ES-I3 (cell line): ENCODE measurements around the gene CMTM6.
"Not testable (repeated sequence)": the region's sequence is repeated elsewhere in the genome, so short reads cannot be mapped to it uniquely, and the experiment has no call there.

Source experiments
- H3K36me3 ChIP-seq: 2 replicates; pipeline ENCODE4 v1.6.1; 2013; ENCODE audit warnings: mild to moderate bottlenecking, low read length, control low read depth, moderate library complexity; ENCODE audit not compliant: insufficient read depth
- H3K4me1 ChIP-seq: 2 replicates; pipeline ENCODE4 v1.6.1; 2013; ENCODE audit warnings: mild to moderate bottlenecking, control low read depth, low read length; ENCODE audit not compliant: insufficient read depth
- H3K9ac ChIP-seq: 2 replicates; pipeline ENCODE4 v1.6.1; 2013; ENCODE audit warnings: low read depth, mild to moderate bottlenecking, low read length, moderate library complexity
- H3K9me3 ChIP-seq: 2 replicates; pipeline ENCODE4 v1.6.1; 2013; ENCODE audit warnings: mild to moderate bottlenecking, low read length, moderate library complexity; ENCODE audit not compliant: control insufficient read depth, insufficient read depth

CMTM6 gene

DNA sequence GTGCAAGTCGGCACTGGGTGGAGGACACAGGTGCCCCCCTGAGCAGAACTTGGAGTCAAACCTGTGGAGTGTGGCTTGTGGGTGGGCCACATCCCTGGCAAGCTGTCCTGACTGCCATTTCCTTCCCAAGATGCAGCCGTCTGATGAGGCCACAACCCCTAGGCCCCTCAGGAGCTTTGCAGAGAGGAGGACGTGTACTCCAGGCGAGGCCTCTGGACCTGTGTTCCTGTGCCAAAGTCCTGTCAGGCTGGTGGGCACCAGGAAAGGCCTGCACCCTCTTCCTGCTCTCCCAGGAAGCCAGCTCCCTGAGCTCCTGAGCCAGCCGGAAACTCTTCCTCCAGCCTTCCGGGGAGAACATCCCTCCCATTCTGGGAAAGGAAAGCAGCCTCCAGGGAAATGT, 48.5 kb downstream of the CMTM6 start:
- Histone ChIP-seq H3K4me1 (no peaks in the 10 kb centered on the region), H3K9ac (no peak overlapping the region), H3K36me3 (no peaks in the 10 kb centered on the region; the same call in 1 of the 2 replicates), H3K9me3 (no peaks in the 10 kb centered on the region)

- H3K9ac ChIP-seq = no peak overlapping the region
- H3K4me1 ChIP-seq = no peaks in the 10 kb centered on the region
Observed at GRCh38 chr3:32453346-32453745, 49.3 kb downstream of the CMTM6 start.

DNA sequence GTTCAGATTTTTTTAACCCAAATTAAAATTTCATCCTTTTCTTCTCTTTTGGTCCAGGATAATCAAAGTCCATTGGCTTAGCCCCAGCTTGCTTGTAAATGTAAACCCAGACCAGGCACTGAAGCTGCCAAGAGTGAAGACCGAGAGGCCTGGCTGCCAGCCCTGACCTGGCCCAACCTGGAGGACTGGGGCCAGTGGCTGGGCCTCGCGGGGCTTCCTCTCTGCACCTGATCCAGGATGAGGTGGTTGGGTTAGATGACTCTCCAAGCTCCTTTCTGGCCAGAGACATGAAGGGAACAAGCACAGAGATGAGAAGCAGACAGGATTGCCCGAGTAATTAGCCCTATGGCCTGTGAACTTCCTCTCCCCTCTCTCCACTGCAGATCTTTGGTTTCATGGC, 50.6 kb downstream of the CMTM6 start:
- no peaks in the 10 kb centered on the region for H3K9me3 ChIP-seq
- H3K9ac ChIP-seq = no peak overlapping the region
- no peaks in the 10 kb centered on the region; the same call in 1 of the 2 replicates for H3K36me3 ChIP-seq
- H3K4me1 ChIP-seq = no peaks in the 10 kb centered on the region

More at GRCh38 chr3:32453346-32453745, 49.3 kb downstream of the CMTM6 start:
- Histone ChIP-seq H3K9me3 (no peaks in the 10 kb centered on the region), H3K36me3 (no peaks in the 10 kb centered on the region; the same call in 1 of the 2 replicates)

- no peaks in the 10 kb centered on the region for H3K4me1 ChIP-seq
- no peaks in the 10 kb centered on the region; the same call in 1 of the 2 replicates for H3K36me3 ChIP-seq
- H3K9me3 ChIP-seq = 0 out of 2 replicates have a peak, but pooled peaks cover 3% of the 10 kb centered on the region
- H3K9ac ChIP-seq = no peak overlapping the region
Observed at GRCh38 chr3:32450992-32451659, 51.5 kb downstream of the CMTM6 start.

DNA sequence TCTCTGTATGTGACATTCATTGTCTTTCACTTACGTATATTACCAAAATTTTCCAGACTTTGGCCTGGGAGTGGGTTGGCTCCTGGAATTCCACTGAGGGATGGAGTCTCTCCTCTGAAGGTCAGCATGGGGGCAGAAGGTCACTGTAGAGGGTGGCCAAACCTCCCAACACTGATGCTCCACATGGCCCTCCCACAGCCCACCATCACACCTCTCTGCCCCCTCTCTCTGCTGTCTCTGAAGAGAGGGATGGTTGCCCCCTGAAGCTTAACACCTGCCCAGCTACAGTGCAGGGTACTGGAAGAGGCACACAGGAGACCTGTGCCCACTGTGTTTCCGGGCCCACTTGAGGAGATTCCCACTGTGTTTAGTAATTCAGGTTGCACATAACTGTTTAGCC, 52.2 kb downstream of the CMTM6 start:
- H3K9me3 ChIP-seq = 0 out of 2 replicates have a peak, but pooled peaks cover 3% of the 10 kb centered on the region
- H3K4me1 ChIP-seq = no peaks in the 10 kb centered on the region
- H3K9ac ChIP-seq = no peak overlapping the region
- no peaks in the 10 kb centered on the region; the same call in 1 of the 2 replicates for H3K36me3 ChIP-seq

- 0 out of 2 replicates have a peak, but pooled peaks cover 3% of the 10 kb centered on the region for H3K9me3 ChIP-seq
- no peaks in the 10 kb centered on the region for H3K4me1 ChIP-seq
- no peaks in the 10 kb centered on the region; the same call in 1 of the 2 replicates for H3K36me3 ChIP-seq
- H3K9ac ChIP-seq = no peak overlapping the region
Observed at GRCh38 chr3:32449691-32450090, 53.0 kb downstream of the CMTM6 start.

DNA sequence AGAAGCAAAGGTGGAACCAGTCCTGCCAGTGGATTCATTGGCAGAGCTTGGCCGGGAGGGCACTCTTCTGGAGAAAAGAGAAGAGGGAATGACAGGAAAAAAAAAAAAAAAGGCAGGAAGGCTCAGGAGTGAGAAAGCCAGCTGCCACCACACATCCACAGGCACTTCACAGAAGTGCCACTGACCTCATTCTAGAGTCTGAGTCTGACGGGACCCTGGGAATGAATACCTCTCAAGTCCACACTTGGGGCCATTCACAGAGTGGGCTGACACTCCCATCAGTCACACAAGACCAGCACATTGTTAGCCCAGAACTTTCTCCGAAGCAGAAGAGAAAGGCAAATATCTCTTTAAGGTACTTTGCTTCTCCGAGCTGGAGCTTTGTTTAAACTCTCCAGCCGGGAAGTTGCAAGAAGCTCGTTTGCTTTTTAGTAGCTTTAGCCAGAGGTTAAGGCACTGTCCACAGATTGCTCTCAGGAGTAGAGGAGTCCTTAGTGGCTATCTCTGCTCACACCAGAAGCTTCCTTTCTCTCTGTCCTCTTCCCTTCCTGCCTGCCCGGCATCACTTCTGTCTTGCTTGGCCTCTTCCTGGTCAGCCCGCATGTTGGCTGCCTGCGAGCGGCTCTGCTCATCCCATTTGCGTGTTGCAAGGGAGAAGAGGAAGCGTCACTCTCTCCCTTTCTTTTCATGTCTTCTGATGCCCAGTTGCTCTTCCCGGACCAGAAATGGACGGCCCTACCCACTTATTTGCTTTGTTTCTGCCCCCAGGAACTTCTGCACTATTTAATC, 53.8 kb downstream of the CMTM6 start:
- no peaks in the 10 kb centered on the region for H3K4me1 ChIP-seq
- H3K9me3 ChIP-seq = 0 out of 2 replicates have a peak, but pooled peaks cover 3% of the 10 kb centered on the region
- no peak overlapping the region for H3K9ac ChIP-seq
- H3K36me3 ChIP-seq = no peaks in the 10 kb centered on the region; the same call in 1 of the 2 replicates

- H3K36me3 ChIP-seq = no peaks in the 10 kb centered on the region; the same call in 1 of the 2 replicates
- H3K9ac ChIP-seq = no peak overlapping the region
- H3K9me3 ChIP-seq = 0 out of 2 replicates have a peak, but pooled peaks cover 3% of the 10 kb centered on the region
- no peaks in the 10 kb centered on the region for H3K4me1 ChIP-seq
Observed at GRCh38 chr3:32447865-32448400, 54.7 kb downstream of the CMTM6 start.

- Histone ChIP-seq H3K9me3 (0 out of 2 replicates have a peak, but pooled peaks cover 3% of the 10 kb centered on the region), H3K36me3 (no peaks in the 10 kb centered on the region; the same call in 1 of the 2 replicates), H3K4me1 (no peaks in the 10 kb centered on the region), H3K9ac (no peak overlapping the region)
Observed at GRCh38 chr3:32443478-32443877, 59.2 kb downstream of the CMTM6 start.

- Histone ChIP-seq H3K9me3 (0 out of 2 replicates have a peak, but pooled peaks cover 3% of the 10 kb centered on the region), H3K36me3 (no peaks in the 10 kb centered on the region; the same call in 1 of the 2 replicates), H3K4me1 (no peaks in the 10 kb centered on the region), H3K9ac (no peak overlapping the region)
Observed at GRCh38 chr3:32442766-32443165, 59.9 kb downstream of the CMTM6 start.

GRCh38 chr3:32440611-32441350, 61.9 kb downstream of the CMTM6 start:
- no peak overlapping the region for H3K9ac ChIP-seq
- no peaks in the 10 kb centered on the region for H3K9me3 ChIP-seq
- H3K36me3 ChIP-seq = no peaks in the 10 kb centered on the region; the same call in 1 of the 2 replicates
- H3K4me1 ChIP-seq = 0 out of 2 replicates have a peak, but pooled peaks cover 3% of the 10 kb centered on the region

GRCh38 chr3:32439421-32439820, 63.2 kb downstream of the CMTM6 start:
- not testable (repeated sequence) for H3K9me3 ChIP-seq, H3K4me1 ChIP-seq, H3K36me3 ChIP-seq, H3K9ac ChIP-seq

GRCh38 chr3:32438596-32439344, 63.9 kb downstream of the CMTM6 start:
- no peaks in the 10 kb centered on the region for H3K9me3 ChIP-seq
- H3K36me3 ChIP-seq = no peaks in the 10 kb centered on the region; the same call in 1 of the 2 replicates
- H3K9ac ChIP-seq = no peak overlapping the region
- 0 out of 2 replicates have a peak, but pooled peaks cover 3% of the 10 kb centered on the region for H3K4me1 ChIP-seq
